Measurements from ENCODE around the gene CEACAM6. TPM values are rescaled to one million over a fixed set of nuclear protein-coding genes. Genes with fewer than 3 reads are reported as not detected.
A peak's percentile ranks its signal among the peaks of the same experiment; 100 is the strongest.

The CEACAM6 gene
- total RNA-seq, 1 donor from 2014 or later: 0.20 TPM

- H3K36me3 Mint-ChIP-seq (ENCODE audit: unreplicated experiment): no peaks in the 10 kb centered on the region
- no peak for DNase-seq
- H3K4me1 Mint-ChIP-seq (ENCODE audit: low read depth, unreplicated experiment): peaks cover 2% of the 10 kb centered on the region
- H3K4me3 Mint-ChIP-seq (ENCODE audit: unreplicated experiment): no peak overlapping the region
- H3K9me3 Mint-ChIP-seq (ENCODE audit: unreplicated experiment): peaks cover 2% of the 10 kb centered on the region
- no peak overlapping the region for H3K27ac Mint-ChIP-seq (ENCODE audit: unreplicated experiment)
- peaks cover 8% of the 10 kb centered on the region for H3K27me3 Mint-ChIP-seq (ENCODE audit: unreplicated experiment)
- peak; percentile 12 for TF ChIP-seq CTCF (IDR thresholded peaks at IDR 0.05; ENCODE audit: partially characterized antibody, unreplicated experiment)
Observed at GRCh38 chr19:41793414-41793727, 38.0 kb downstream of the CEACAM6 start.

- Mint-ChIP-seq H3K4me3 (ENCODE audit: unreplicated experiment) (no peak overlapping the region), H3K4me1 (ENCODE audit: low read depth, unreplicated experiment) (peaks cover 5% of the 10 kb centered on the region), H3K9me3 (ENCODE audit: unreplicated experiment) (peaks cover 2% of the 10 kb centered on the region), H3K36me3 (ENCODE audit: unreplicated experiment) (no peaks in the 10 kb centered on the region), H3K27ac (ENCODE audit: unreplicated experiment) (peak overlapping the region; percentile 80), H3K27me3 (ENCODE audit: unreplicated experiment) (peaks cover 8% of the 10 kb centered on the region)
- DNase-seq: peak; percentile 66
- peak; percentile 90 for TF ChIP-seq CTCF (IDR thresholded peaks at IDR 0.05; ENCODE audit: partially characterized antibody, unreplicated experiment)
Observed at GRCh38 chr19:41795031-41795461, 39.7 kb downstream of the CEACAM6 start.

GRCh38 chr19:41796362-41796761 is 41.0 kb downstream of the CEACAM6 start, which contains the start of gene CEACAM3:
CEACAM3 (plus strand) TSS chr19:41796587; CDS start chr19:41796678, 91 bp downstream.
- Mint-ChIP-seq H3K27ac (ENCODE audit: unreplicated experiment) (no peak within 1 kb of the TSS), H3K36me3 (ENCODE audit: unreplicated experiment) (no peaks in the 10 kb centered on the region), H3K27me3 (ENCODE audit: unreplicated experiment) (peaks cover 8% of the 10 kb centered on the region), H3K9me3 (ENCODE audit: unreplicated experiment) (peaks cover 2% of the 10 kb centered on the region), H3K4me1 (ENCODE audit: low read depth, unreplicated experiment) (peaks cover 5% of the 10 kb centered on the region), H3K4me3 (ENCODE audit: unreplicated experiment) (no peak within 1 kb of the TSS)
- no peak for DNase-seq
- TF ChIP-seq CTCF (IDR thresholded peaks at IDR 0.05; ENCODE audit: partially characterized antibody, unreplicated experiment): no peak

GRCh38 chr19:41796901-41797300 is 41.6 kb downstream of the CEACAM6 start:
- Mint-ChIP-seq H3K4me1 (ENCODE audit: low read depth, unreplicated experiment) (peaks cover 5% of the 10 kb centered on the region), H3K4me3 (ENCODE audit: unreplicated experiment) (no peak overlapping the region), H3K27ac (ENCODE audit: unreplicated experiment) (no peak overlapping the region), H3K36me3 (ENCODE audit: unreplicated experiment) (no peaks in the 10 kb centered on the region), H3K27me3 (ENCODE audit: unreplicated experiment) (peaks cover 8% of the 10 kb centered on the region), H3K9me3 (ENCODE audit: unreplicated experiment) (peaks cover 2% of the 10 kb centered on the region)
- TF ChIP-seq CTCF (IDR thresholded peaks at IDR 0.05; ENCODE audit: partially characterized antibody, unreplicated experiment): no peak
- no peak for DNase-seq

- Mint-ChIP-seq H3K4me1 (ENCODE audit: low read depth, unreplicated experiment) (peaks cover 5% of the 10 kb centered on the region), H3K4me3 (ENCODE audit: unreplicated experiment) (peak overlapping the region; percentile 3), H3K9me3 (ENCODE audit: unreplicated experiment) (peaks cover 4% of the 10 kb centered on the region), H3K27ac (ENCODE audit: unreplicated experiment) (no peak overlapping the region), H3K36me3 (ENCODE audit: unreplicated experiment) (no peaks in the 10 kb centered on the region), H3K27me3 (ENCODE audit: unreplicated experiment) (peaks cover 8% of the 10 kb centered on the region)
- TF ChIP-seq CTCF (IDR thresholded peaks at IDR 0.05; ENCODE audit: partially characterized antibody, unreplicated experiment): no peak
- DNase-seq: no peak
Observed at GRCh38 chr19:41799444-41800000, 44.2 kb downstream of the CEACAM6 start.

Measured in glutamatergic neuron (in vitro differentiated cells).